HepG2 (cell line): Measurements from ENCODE around the gene ACE. TPM values are rescaled to one million over a fixed set of nuclear protein-coding genes. Genes with fewer than 3 reads are reported as not detected.

Experiments used
- CBX2 ChIP-seq, 2 experiments: fragments of 200-600 bp in 1 of 2; sonication (generic); formaldehyde crosslinking in 1 of 2; IDR thresholded peaks; 2 replicates each; pipeline versions ENCODE4 v1.7.0 to v1.8.1; 2018 to 2022; ENCODE audit warnings: low read depth in 2 of 2, low read length in 1 of 2, mild to moderate bottlenecking in 1 of 2, missing genetic modification reagents in 1 of 2
- HDAC2 ChIP-seq: sonication (generic); formaldehyde crosslinking; IDR thresholded peaks from 2 replicates; pipeline ENCODE4 v1.4.0; 2020; ENCODE audit warnings: missing genetic modification reagents
- HNRNPK ChIP-seq: fragments of 200-400 bp; formaldehyde crosslinking; IDR thresholded peaks from 2 replicates; pipeline ENCODE4 v1.6.1; 2018; ENCODE audit warnings: low read length, low read depth, moderate library complexity, mild to moderate bottlenecking; ENCODE audit not compliant: poor library complexity, severe bottlenecking
- MTA1 ChIP-seq: sonication (generic); formaldehyde crosslinking; IDR thresholded peaks from 2 replicates; pipeline ENCODE4 v1.4.0; 2020; ENCODE audit warnings: missing genetic modification reagents, mild to moderate bottlenecking, borderline replicate concordance
- NR2F6 ChIP-seq, 2 experiments: IDR thresholded peaks; 2 replicates each; pipeline ENCODE4 v1.6.1; 2016; ENCODE audit warnings: antibody characterized with exemption in 1 of 2, mild to moderate bottlenecking in 1 of 2
- TFE3 ChIP-seq: IDR thresholded peaks from 2 replicates; pipeline ENCODE4 v1.6.1; 2016
- TRIM22 ChIP-seq: fragments of 450-650 bp; IDR thresholded peaks from 2 replicates; pipeline ENCODE4 v1.6.1; 2017
- ZNF382 ChIP-seq: sonication (generic); formaldehyde crosslinking; IDR thresholded peaks from 2 replicates; pipeline ENCODE4 v1.5.0; 2020; ENCODE audit warnings: missing genetic modification reagents, mild to moderate bottlenecking, borderline replicate concordance
- ZNF639 ChIP-seq: conservative IDR thresholded peaks from 2 replicates; pipeline ENCODE4 v1.6.1; 2018; ENCODE audit warnings: missing genetic modification reagents
- ZNF687 ChIP-seq: sonication (generic); formaldehyde crosslinking; IDR thresholded peaks from 2 replicates; pipeline ENCODE4 v1.5.1; 2020; ENCODE audit warnings: mild to moderate bottlenecking, missing genetic modification reagents, moderate library complexity
- ZNF740 ChIP-seq: sonication (generic); formaldehyde crosslinking; IDR thresholded peaks from 2 replicates; pipeline ENCODE4 v1.4.0; 2020; ENCODE audit warnings: missing genetic modification reagents
- polyA plus RNA-seq, 8 experiments: library from polyadenylated mRNA; depleted of rRNA in 3 of 8; stranded (reverse) in 7 of 8; unstranded in 1 of 8; fragments of >200 nt; fragmentation: Illumina TruSeq in 4 of 8; extraction: Trizol in 4 of 8; gene quantifications; 2 replicates each; pipeline versions ENCODE4 v1.2.1 to v1.2.3, GENCODE V29; 2011 to 2016; ENCODE audit warnings: low read depth in 4 of 8, missing spikeins in 1 of 8, mixed read lengths in 1 of 8; ENCODE audit not compliant: insufficient read depth in 1 of 8
- total RNA-seq, 5 experiments: library from RNA; depleted of rRNA; stranded (reverse); fragments of >200 nt; fragmentation: Illumina TruSeq; extraction: Trizol; gene quantifications; 2 replicates each; pipeline ENCODE4 v1.2.3, GENCODE V29; 2016; ENCODE audit warnings: low read depth in 1 of 5

Gene ACE
- total and polyA plus RNA-seq, 2 of the 13 experiments (the other 11 are each of a cell fraction or from before 2014, with no cell fraction given): 0.08 to 0.13 TPM

DNA sequence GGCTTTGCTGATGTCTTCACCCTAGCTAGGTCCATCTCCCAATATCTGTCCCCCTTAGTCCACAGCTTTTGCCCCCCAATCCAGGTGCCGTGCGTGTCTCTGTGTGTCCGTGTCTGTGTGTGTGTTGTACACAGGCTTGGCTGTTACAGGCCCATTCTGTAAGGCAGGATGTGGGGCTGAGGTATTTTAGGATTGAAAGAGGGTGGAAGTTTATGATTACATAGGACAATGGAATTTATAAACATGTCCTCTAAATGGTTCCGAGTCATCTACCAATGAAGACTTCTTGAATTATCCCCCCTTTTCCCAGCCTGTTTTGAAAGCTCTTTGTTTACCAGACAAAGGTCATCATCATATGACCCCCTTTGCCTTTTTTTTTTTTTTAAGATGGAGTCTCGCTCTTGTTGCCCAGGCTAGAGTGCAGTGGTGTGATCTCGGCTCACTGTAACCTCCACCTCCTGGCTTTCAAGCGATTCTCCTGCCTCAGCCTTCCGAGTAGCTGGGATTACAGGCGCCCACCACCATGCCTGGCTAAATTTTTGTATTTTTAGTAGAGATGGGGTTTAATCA is 21.9 kb downstream of the ACE start (continued):
- TF ChIP-seq TFE3 (CRISPR knock-in tag) (peak; percentile 66; the same call in 1 of the 2 replicates), NR2F6 (IDR thresholded peaks at IDR 0.05) (peak; percentile 71), NR2F6 (CRISPR knock-in tag; IDR thresholded peaks at IDR 0.05) (no peak; the same call in 1 of the 2 replicates), ZNF639 (CRISPR knock-in tag) (no peak), ZNF740 (no peak), TRIM22 (no peak), HDAC2 (CRISPR knock-in tag) (no peak), HNRNPK (no peak), ZNF382 (no peak), CBX2 (IDR thresholded peaks at IDR 0.05; ENCODE audit: low read depth, low read length) (no peak), CBX2 (CRISPR knock-in tag; IDR thresholded peaks at IDR 0.05; ENCODE audit: low read depth) (no peak), MTA1 (CRISPR knock-in tag) (no peak), ZNF687 (no peak)
